OCI-LY1 (cell line): Measurements from ENCODE around the gene POLR2A.

ENCODE experiments used
- H2AFZ ChIP-seq: fragments of 200-600 bp; sonication (generic), shearing (Covaris generic); 2 replicates; pipeline ENCODE4 v1.6.0; 2014; ENCODE audit warnings: antibody characterized with exemption, mild to moderate bottlenecking, low read length
- H3F3A ChIP-seq: fragments of 200-600 bp; sonication (generic), shearing (Covaris generic); 2 replicates; pipeline ENCODE4 v1.6.0; 2014; ENCODE audit warnings: mild to moderate bottlenecking, antibody characterized with exemption, low read length, moderate library complexity; ENCODE audit not compliant: insufficient read depth
- H3K27ac ChIP-seq: fragments of 200-600 bp; sonication (generic); 2 replicates; pipeline ENCODE4 v1.5.1; 2014; ENCODE audit warnings: low read length, mixed run types, mild to moderate bottlenecking, low read depth; ENCODE audit not compliant: poor library complexity, severe bottlenecking
- H3K27me3 ChIP-seq: fragments of 200-600 bp; sonication (generic); 2 replicates; pipeline ENCODE4 v1.6.0; 2014; ENCODE audit warnings: antibody characterized with exemption, mild to moderate bottlenecking, low read length, moderate library complexity; ENCODE audit not compliant: insufficient read depth
- H3K36me3 ChIP-seq: fragments of 200-600 bp; sonication (generic); 2 replicates; pipeline ENCODE4 v1.6.1; 2014; ENCODE audit warnings: mild to moderate bottlenecking, antibody characterized with exemption, low read length, moderate library complexity, mixed read lengths; ENCODE audit not compliant: insufficient read depth
- H3K4me1 ChIP-seq: fragments of 200-600 bp; sonication (generic); 2 replicates; pipeline ENCODE4 v1.5.1; 2014; ENCODE audit warnings: mild to moderate bottlenecking, low read length, moderate library complexity; ENCODE audit not compliant: insufficient read depth, severe bottlenecking
- H3K4me2 ChIP-seq: fragments of 200-600 bp; sonication (generic), shearing (Covaris generic); 2 replicates; pipeline ENCODE4 v1.6.1; 2014; ENCODE audit warnings: low read length
- H3K4me3 ChIP-seq: fragments of 200-600 bp; sonication (generic); 2 replicates; pipeline ENCODE4 v1.5.1; 2014; ENCODE audit warnings: low read length, low read depth, mild to moderate bottlenecking, mixed read lengths; ENCODE audit not compliant: poor library complexity, severe bottlenecking
- H3K79me2 ChIP-seq: fragments of 200-600 bp; shearing (Covaris generic); 2 replicates; pipeline ENCODE4 v1.6.1; 2016; ENCODE audit warnings: mixed run types, low read length, mixed read lengths; ENCODE audit not compliant: insufficient read depth
- H3K9ac ChIP-seq: fragments of 200-600 bp; sonication (generic), shearing (Covaris generic); 2 replicates; pipeline ENCODE4 v1.6.1; 2014; ENCODE audit warnings: mild to moderate bottlenecking, low read length, mixed read lengths
- H3K9me2 ChIP-seq: fragments of 200-600 bp; sonication (generic), shearing (Covaris generic); 2 replicates; pipeline ENCODE4 v1.6.1; 2014; ENCODE audit warnings: low read depth, mild to moderate bottlenecking, low read length, mixed read lengths
- H3K9me3 ChIP-seq: fragments of 200-600 bp; shearing (Covaris generic); 2 replicates; pipeline ENCODE4 v1.6.1; 2014; ENCODE audit warnings: low read length, mixed read lengths
- H4K20me1 ChIP-seq: fragments of 200-600 bp; sonication (generic), shearing (Covaris generic); 2 replicates; pipeline ENCODE4 v1.6.0; 2016; ENCODE audit warnings: mild to moderate bottlenecking, low read length; ENCODE audit not compliant: insufficient read depth
- CTCF ChIP-seq: fragments of 200-600 bp; sonication (generic), shearing (Covaris generic); IDR thresholded peaks from 2 replicates; pipeline ENCODE4 v1.5.1; 2017; ENCODE audit warnings: mild to moderate bottlenecking, antibody characterized with exemption, low read length, moderate library complexity, mixed read lengths
- EZH2 ChIP-seq: fragments of 200-600 bp; sonication (generic), shearing (Covaris generic); IDR thresholded peaks from 2 replicates; pipeline ENCODE4 v1.8.0; 2017; ENCODE audit warnings: borderline replicate concordance, mixed run types, mild to moderate bottlenecking, antibody characterized with exemption, low read length, moderate library complexity, mixed read lengths

The POLR2A gene

GRCh38 chr17:7502987-7503386, 18.8 kb downstream of the POLR2A start:
- Histone ChIP-seq H3K9me3 (no peaks in the 10 kb centered on the region), H3K9me2 (no peaks in the 10 kb centered on the region), H3K4me2 (no peak overlapping the region), H2AFZ (no peak overlapping the region), H3F3A (no peaks in the 10 kb centered on the region), H3K36me3 (peaks cover 95% of the 10 kb centered on the region), H3K9ac (no peak overlapping the region), H4K20me1 (no peaks in the 10 kb centered on the region), H3K27ac (no peak overlapping the region), H3K79me2 (no peaks in the 10 kb centered on the region), H3K4me3 (no peak overlapping the region), H3K27me3 (no peaks in the 10 kb centered on the region), H3K4me1 (no peaks in the 10 kb centered on the region)
- peak; percentile 35; the same call in 1 of the 2 replicates for TF ChIP-seq CTCF
- no peak for TF ChIP-seq EZH2

- Histone ChIP-seq H3K9me3 (no peaks in the 10 kb centered on the region), H2AFZ (no peak overlapping the region), H4K20me1 (no peaks in the 10 kb centered on the region), H3K9ac (no peak overlapping the region), H3K4me1 (no peaks in the 10 kb centered on the region), H3K9me2 (no peaks in the 10 kb centered on the region), H3K36me3 (peaks cover 95% of the 10 kb centered on the region), H3K4me3 (no peak overlapping the region), H3F3A (no peaks in the 10 kb centered on the region), H3K79me2 (no peaks in the 10 kb centered on the region), H3K27me3 (no peaks in the 10 kb centered on the region), H3K4me2 (no peak overlapping the region), H3K27ac (no peak overlapping the region)
- TF ChIP-seq EZH2 = no peak
- TF ChIP-seq CTCF = no peak
Observed at GRCh38 chr17:7503521-7503920, 19.4 kb downstream of the POLR2A start.

- no peak overlapping the region for H3K9ac ChIP-seq
- no peak overlapping the region for H3K4me2 ChIP-seq
- TF ChIP-seq CTCF = no peak
- TF ChIP-seq EZH2 = no peak
- no peaks in the 10 kb centered on the region for H3K4me1 ChIP-seq
- H3K9me3 ChIP-seq = no peaks in the 10 kb centered on the region
- no peaks in the 10 kb centered on the region for H3K79me2 ChIP-seq
- H3K4me3 ChIP-seq = no peak overlapping the region
- no peak overlapping the region for H2AFZ ChIP-seq
- no peak overlapping the region for H3K27ac ChIP-seq
- H3K36me3 ChIP-seq = peaks cover 98% of the 10 kb centered on the region
- no peaks in the 10 kb centered on the region for H3K27me3 ChIP-seq
- no peaks in the 10 kb centered on the region for H3K9me2 ChIP-seq
- H4K20me1 ChIP-seq = no peaks in the 10 kb centered on the region
- H3F3A ChIP-seq = no peaks in the 10 kb centered on the region
Observed at GRCh38 chr17:7508145-7508544, 24.0 kb downstream of the POLR2A start.
